ENCODE results near the gene TPO.
A peak's percentile ranks its signal among the peaks of the same experiment; 100 is the strongest.

TPO gene

DNA sequence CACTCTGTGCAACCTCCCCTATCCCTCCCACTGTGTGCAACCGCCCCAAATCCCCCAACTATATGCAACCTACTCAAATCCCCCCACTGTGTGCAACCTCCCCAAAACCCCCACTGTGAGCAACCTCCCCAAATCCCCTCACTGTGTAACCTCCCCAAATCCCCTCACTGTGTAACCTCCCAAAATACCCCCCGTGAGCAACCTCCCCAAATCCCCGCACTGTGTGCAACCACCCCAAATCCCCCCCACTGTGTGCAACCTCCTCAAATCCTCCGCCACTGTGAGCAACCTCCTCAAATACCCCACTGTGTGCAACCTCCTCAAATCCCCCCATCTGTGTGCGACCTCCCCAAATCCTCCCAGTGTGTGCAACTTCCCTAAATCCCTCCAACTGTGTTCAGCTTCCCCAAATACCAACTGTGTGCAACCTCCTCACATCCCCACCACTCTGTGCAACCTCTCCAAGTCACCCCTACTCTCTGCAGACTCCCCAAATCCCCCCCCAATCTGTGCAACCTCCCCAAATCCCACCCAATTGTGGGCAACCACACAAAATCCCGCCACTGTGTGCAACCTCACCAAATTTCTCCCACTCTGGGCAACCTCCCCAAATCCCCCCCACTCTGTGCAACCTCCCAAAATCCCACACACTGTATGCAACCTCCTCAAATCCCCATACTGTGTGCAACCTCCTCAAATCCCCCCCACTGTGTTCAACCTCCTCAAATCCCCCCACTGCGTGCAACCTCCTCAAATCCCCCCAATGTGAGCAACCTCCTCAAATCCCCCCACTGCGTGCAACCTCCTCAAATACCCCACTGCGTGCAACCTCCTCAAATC, 114.1 kb downstream of the TPO start:
- DNase-seq (ENCODE audit: low read depth) = no peak

DNA sequence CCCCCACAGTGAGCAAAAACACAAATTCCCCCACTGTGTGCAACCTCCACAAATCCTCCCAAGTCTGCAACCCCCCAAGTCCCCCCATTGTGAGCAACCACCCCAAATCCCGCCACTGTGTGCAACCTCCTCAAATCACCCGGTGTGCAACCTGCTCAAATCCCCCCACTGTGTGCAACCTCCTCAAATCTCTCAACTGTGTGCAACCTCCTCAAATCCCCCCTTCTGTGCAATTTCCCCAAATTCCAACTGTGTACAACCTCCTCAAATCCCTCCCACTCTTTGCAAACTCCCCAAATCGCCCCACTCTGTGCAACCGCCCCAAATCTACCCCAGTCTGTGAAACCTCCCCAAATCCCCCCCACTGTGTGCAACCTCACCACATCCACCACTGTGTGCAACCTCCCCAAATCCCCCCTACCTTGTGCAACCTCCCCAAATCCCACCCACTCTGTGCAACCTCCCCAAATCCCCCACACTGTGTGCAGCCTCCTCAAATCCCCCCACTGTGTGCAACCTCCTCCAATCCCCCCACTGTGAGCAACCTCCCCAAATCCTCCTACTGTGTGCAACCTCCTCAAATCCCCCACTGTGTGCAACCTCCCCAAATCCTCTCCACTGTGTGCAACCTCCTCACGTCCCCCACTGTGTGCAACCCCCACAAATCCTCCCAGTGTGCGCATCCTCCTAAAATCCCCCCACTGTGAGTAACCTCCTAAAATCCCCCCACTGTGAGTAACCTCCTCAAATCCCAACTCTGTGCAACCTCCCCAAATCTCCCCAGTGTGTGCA, 115.2 kb downstream of the TPO start:
- DNase-seq (ENCODE audit: low read depth) = no peak

DNA sequence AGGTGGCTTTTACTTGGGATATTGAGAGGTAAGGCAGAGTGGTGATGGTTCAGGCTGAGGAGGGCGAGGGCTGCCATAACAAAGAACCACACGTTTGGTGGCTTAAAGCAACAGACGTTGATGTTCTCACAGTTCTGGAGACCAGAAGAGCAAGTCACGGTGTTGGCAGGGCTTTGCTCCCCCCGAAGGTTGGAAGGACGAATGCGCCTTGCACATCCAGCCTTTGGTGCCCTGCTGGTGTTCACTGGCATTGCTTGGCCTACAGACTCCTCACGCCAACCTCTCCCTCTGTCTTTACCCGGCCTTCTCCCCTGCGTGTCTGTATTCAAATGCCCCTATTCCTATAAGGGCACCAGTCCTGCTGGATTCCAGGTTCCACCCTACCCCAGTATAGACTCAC, 125.4 kb downstream of the TPO start:
- DNase-seq (ENCODE audit: low read depth) = no peak

DNA sequence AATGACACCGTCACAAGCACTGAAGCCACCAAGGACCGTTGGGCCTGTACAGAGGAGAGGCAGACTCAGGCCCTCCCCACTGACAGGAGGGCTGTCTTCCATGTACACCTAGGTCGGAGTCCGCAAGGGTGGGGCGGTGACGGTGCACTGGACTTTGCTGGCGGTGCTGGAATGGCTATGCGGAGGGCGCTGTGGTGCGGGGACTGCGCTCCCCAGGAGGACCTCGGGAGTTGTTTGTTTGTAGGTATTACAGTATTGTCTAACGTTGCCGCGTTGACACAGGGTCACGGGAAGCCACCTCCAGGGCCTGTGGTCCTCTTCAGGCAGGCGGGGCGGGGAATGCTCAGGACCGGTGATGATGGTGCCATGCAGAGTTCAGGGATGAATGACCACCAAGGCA, 126.2 kb downstream of the TPO start:
- DNase-seq (ENCODE audit: low read depth) = no peak

DNA sequence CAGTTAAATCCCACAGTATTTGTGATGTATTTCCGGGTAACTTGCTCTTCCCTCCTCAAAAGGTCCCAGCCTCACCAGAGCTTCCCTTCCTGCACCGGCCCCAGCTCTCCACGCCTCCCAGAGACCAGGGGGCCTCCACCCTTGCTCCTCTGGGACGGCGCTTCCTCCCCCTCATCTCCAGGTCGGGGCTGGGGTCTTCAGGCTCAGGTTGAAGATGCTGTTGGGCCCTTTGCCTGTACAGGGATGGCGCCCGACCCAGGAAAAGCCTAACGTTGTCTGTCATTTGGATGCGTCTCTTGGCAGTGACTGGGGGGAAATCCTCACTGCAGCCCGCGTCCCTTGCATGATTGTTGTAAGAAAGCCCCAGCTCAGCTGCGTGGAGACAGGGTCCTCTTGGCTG, 126.7 kb downstream of the TPO start:
- DNase-seq (ENCODE audit: low read depth) = no peak

DNA sequence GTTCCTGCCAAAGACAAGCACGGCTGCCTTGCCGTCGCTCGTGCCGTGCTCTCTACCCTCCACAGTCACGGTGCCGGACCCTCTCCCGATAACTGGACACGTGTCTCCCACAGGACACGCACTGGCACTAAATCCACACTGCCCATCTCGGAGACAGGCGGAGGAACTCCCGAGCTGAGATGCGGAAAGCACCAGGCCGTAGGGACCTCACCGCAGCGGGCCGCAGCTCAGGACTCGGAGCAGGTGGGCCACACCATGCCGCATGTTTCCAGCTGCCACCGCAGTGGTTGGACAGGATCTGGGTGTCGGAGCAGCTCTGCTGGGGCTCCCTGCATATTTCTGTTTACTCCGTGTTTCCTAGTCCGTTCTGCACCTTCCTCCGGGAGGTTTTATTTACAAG, 127.2 kb downstream of the TPO start:
- no peak for DNase-seq (ENCODE audit: low read depth)

DNA sequence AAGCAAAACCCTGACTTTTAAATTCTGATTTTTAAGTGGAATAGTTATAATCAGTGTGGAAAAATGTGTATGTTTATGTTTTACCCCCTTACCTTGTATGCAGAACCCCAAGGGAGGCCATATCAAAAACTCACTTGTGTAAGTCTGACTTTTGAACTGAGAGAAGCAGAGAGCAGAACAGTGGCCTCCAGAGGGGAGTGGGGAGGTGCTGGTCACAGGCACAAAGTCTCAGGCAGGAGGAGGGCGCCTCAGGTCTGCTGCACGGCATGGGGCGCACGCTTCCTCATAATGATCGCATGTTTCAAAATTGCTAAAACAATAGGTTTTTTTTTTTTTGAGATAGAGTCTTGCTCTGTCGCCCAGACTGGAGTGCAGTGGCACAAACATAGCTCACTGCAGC, 127.8 kb downstream of the TPO start:
- DNase-seq (ENCODE audit: low read depth) = no peak

DNA sequence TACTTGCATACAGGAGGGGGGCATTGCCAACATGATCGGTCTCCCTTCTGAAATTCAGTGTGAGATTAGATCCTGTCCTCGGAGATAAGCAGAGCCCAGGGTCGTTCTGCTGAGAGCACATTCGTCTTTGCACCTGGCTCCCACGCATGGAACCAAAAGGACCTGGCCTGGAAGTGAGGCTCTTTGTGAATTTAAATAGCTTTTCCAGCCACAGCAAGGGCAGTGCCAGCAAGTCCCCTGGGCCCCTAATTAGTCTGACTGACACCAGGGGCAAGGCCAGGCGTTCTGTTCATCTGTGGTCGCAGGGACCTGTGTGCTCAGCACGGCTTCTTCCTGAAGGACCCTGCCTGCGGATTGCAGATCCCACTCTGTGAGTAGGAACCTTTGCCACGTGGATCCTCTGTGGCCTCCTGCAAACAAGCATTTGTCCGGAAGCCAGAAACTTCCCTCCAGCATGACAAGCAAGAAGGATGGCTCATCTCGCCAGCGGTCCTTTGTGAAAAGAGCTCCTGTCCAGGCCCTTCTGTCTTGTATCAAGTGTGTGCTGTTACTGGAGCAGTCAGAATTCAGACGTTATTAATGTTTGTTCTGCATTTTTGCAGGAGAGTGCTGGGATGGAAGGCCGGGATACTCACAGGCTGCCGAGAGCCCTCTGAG, 128.7 kb downstream of the TPO start:
- no peak for DNase-seq (ENCODE audit: low read depth)

DNA sequence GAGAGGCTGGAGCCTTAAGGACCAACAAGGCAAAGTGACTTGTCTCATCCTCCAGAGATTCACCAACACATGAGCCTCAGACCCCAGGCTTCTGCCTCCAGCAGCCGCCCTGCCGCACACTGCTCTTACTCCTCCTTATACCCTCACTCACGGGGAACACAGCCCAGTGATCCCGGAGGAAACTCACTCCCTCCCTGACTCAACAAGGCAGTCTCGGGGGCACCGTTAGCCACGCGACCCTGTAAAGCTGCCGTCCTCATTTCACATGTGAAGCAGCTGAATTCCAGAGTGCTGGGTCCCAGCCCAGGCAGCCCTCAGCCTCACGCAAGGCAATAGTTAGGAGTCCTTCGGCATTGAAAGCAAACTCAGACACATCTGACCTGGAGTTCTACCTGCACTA, 129.7 kb downstream of the TPO start:
- DNase-seq (ENCODE audit: low read depth) = no peak

DNA sequence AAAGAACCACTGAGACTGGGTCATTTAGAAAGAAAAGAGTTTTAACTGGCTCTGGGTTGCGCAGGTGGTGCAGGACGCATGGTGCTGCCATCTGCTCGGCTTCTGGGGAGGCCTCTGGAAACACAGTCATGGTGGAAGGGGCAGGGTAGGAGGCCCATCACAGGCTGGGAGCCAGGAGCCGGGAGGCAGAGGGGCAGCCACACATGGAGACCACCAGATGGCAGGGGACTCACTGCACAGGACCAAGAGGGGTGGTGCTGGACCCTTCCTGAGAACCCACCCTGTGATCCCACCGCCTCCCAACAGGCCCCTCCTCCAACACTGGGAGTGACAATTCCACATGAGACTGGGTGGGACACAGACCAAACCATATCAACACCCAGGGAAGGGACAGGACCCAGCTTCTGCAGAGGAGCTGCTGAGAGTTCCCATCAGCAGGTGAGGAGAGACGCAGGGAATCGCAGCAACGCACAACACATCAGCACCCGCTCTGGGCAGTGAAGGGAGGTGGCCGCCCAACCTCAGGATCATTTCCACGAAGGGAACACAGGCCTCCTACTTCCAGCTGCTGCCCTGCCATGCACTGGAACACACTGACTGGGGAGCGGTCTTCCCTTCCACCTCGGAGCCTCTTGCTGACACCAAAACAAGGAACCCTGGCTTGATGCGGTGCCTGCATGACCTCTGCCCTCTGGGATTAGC, 130.7 kb downstream of the TPO start:
- no peak for DNase-seq (ENCODE audit: low read depth)

DNA sequence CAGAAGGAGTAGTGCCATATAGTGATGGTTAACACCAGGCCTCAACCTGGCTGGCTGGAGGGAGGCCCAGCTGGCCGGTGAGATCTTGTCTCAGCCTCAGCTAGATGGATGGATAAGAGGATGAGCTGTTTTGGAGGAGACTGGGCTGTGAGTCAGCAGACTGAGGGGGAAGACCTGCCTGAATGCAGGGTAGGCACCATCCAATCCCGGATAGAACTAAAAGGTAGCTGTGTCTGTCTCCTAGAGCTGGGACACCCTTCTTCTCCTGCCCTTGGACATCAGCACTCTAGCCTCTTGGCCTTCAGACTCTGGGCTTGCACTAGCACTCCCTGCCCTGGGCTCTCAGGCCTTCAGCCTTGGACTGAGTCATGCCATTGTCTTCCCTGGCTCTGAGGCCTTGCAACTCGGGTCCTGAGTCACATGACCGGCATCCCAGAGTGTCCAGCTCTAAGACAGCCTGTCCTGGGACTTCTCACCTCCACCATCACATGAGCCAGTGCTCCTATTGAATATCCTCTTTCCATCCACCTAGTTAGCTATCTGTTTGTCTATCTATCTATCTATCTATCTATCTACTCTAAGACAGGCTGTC, 131.3 kb downstream of the TPO start:
- DNase-seq (ENCODE audit: low read depth) = no peak

DNA sequence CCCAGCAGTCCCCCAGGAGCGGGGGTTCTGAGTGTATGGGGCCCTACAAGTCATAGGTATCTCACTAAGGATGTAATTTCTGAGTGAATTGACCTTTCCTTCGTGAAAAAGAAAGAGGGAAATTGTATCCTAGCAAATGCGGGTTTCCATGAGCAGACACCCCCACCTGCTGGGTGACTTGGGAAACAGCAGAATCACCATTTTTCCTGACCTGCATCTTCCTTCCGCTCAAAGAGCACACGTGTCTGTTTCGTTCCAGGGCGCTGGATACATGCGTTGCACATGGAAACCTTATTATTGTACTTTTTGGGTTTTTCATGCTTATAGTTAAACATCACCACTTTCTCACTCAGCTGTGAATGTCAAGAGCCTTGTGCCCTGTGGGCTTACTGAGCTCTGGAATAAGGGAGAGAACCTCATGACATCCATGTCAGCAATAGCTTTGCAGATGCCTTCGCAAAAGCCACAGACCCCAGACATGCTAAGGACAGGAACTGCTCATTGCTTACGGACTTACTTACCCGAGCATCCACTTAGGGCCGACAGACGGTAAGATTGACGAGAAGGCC, 132.8 kb downstream of the TPO start:
- DNase-seq (ENCODE audit: low read depth) = no peak

DNA sequence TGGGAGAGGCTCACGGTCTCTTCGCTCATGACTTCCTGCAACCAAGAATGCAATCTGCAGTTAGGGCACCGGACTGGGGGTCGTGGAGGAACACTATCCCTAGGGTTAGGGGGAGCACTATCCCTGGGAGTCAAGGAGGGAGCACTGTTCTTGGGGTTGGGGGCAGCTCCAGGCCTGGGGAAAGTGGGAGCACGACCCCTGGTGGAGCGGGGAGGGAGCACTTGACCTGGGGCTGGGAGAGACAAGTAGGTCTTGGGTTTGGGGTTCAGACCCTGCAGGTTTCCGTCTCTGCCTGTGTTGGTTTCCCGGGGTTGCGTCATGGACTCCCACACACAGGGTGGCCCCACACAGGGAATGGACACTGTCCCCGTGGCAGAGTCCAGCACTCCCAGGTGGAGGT, 133.6 kb downstream of the TPO start:
- no peak for DNase-seq (ENCODE audit: low read depth)

DNA sequence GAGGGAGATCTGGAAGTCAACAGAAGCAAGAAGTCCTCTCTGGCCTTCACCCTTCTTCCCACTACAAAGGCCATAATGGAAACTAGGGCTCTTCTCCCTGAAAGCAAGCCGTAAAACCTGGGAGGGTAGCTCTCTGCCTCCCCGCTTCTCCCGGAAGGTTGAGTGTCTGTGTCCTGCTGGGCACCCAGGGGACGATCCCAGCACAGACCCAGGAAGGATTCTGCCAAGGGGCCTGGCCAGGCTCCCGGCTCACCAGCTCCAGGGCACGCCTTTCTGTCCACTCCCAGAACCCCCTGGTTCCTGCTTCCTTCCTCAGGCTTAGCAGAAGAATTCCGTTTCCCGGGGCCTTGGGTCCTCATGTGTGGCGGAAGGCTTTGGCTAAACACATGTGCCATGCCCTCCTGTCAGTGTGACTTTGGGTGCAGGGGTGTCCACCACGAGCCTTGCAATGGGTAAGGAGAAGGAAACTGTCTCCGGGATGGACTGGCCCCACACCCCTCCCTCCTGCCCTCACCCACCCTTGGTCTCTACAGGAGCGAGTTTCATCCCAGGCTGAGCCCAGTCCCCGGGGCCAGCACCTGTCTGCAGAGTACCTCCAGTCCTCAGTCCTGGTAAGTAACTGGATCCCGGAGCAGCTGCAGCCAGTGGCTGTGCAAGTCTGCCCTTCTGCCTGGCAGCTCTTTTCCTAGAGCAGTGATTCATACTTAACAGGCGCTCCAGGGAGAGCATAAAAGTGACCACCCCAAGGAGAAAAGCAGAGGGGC, 135.8 kb downstream of the TPO start:
- DNase-seq (ENCODE audit: low read depth) = no peak

DNA sequence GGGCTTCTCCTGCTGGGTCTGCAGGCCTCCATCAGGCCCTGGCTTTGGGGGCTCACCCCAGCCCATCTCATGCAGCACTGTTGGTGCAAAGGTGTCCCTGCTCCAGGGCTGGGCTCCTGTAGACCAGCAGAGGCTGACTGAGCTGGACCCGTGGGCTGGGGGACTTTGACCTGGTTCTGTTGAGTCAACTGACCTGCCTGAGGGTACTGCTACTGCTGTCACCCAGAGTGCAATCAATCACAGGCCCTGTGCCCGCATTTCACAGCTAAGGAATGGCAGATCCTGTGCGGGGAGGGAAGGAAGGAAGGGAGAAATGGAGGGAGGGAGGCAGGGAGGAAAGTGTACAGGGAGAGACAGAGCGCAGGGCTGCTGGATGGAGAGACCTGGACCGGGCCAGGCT, 136.8 kb downstream of the TPO start:
- no peak for DNase-seq (ENCODE audit: low read depth)

DNA sequence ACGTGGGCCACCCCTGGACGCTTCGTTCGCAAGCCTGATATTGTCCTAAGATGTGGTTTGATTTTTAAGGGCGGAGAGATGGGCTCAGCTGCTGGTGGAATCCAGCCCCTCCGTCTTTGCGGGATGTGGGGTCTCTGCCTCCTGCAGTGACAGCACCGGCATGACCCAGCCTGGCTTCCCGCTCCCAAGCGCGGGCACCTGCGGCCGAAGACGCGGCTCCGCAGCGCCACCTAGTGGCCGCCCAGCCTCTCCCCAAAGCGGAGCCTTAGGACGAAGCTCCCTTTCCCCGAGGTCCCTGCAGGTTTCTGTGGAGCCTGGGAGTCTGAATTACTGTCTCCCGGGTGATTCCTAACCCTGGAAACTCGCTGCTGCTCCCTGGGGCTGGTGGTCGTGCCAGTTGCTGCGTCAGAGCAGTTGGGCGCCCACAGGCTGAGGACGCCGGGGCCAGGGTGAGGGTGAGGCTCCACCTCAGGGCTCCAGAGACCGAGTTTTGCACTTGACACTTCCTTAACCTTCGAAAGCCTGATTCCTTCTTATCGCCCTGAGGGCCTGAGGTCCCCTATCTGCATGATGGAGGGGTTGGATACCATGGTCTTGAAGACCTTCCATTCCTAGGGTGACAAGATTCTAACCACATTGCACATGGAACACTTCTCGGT, 137.5 kb downstream of the TPO start:
- peak; percentile 40 for DNase-seq (ENCODE audit: low read depth)

DNA sequence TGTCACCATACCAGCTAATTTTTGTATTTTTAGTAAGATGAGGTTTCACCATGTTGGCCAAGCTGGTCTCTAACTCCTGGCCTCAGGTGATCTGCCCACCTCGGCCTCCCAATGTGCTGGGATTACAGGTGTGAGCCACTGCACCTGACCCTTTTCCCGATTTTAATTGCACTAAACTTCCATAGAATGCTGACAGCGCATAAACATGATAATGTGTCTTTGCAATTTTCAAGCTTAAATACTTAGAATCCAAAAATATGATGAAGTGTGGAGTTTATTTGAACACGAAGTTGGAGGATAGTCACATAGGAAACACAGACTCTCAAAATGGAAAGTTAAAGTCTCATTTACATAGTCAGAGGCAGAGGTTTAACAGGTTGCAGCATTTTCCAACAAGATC, 138.6 kb downstream of the TPO start:
- no peak for DNase-seq (ENCODE audit: low read depth)

DNA sequence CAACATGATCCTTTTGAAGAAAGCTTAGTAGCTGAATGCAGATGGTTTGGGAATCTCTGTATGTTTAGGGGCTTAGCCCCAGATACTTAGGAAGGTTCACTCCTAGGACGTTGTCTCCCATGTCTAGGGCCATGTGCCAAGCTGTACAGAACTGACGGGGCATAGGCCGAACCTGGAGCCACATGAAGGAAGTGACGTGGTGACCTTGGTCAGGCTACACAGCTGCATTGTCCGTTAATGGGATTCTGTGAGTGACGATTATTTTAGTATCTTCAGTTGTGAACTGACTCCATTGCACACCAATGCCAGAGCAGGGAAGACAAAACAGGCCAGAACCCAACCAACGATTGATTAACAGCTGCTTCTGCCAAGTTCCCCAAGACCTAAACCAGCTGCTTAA, 139.3 kb downstream of the TPO start:
- DNase-seq (ENCODE audit: low read depth) = no peak

DNA sequence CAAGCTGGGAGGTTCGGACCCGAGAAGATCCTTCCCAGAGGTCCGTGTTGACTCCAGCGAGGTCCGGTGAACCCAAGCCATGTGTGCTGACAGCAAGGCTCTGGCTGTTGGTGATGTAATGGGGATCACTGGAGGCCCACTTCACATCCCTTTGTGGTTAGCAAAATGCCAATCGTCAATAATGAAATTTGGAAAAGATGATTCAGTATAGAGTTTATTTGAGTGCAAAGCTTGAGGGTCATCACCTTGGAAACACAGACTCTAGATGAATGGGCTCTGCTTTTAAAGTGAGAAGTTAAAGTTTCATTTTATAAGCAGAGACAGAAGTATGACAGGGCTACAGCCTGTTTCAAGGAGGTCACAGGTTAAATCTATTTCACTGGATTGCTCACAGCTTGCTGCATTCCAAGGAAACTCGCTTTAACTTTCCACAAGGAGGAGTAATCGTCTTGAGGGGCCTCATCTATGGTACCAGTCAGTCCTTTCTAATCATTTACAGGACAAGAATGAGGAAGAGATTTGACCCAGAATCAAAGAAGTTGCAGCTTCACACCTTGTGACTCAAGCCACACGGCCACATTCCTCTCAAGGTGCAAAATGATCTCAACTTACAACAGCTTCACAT, 140.5 kb downstream of the TPO start:
- no peak for DNase-seq (ENCODE audit: low read depth)

DNA sequence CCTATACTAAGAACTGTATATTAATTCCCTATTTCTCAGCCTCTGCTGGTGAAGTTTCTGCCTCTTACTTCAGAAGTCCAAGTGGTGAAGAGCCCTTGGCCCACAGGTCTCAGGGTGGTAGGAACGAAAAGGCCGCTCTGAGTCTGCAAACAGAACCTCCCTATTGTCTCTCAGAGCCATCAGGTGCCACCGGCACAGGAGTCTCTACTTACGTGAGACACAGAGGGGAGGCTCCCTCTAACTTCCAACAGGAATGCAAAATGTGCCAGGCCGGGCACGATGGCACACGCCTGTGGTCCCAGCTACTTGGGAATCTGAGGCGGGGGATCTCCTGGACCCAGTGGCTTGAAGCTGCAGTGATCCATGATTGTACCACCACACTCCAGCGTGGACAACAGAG, 143.0 kb downstream of the TPO start:
- DNase-seq (ENCODE audit: low read depth) = no peak

Measured in stimulated activated CD8-positive, alpha-beta memory T cell treated with anti-CD3 and anti-CD28 coated beads, Interleukin-15, amount 100 ng/mL, for 1 hour (primary cell).